Measurements from ENCODE around the gene CNR2.

- no peak for TF ChIP-seq CTCF (conservative IDR thresholded peaks at IDR 0.05; ENCODE audit: low read depth, low read length)
- no peak for TF ChIP-seq MAFK (IDR thresholded peaks at IDR 0.05; ENCODE audit: low read depth, low read length)
- no peak for TF ChIP-seq CEBPB (IDR thresholded peaks at IDR 0.05; ENCODE audit: low read depth, low read length)
These were observed 45.6 kb downstream of the CNR2 start for GRCh38 chr1:23867542-23867894.
